PFSK-1 (cell line): Measurements from ENCODE around the gene RPS4Y1.

Experiments used
- FOXP2 ChIP-seq: optimal IDR thresholded peaks from 2 replicates; pipeline ENCODE3; 2011; ENCODE audit warnings: borderline replicate concordance, control low read depth, inconsistent platforms; ENCODE audit not compliant: insufficient read depth; ENCODE audit errors: extremely low read length, extremely low read depth
- POLR2AphosphoS5 ChIP-seq: IDR thresholded peaks from 2 replicates; pipeline ENCODE4 v1.6.1; 2012; ENCODE audit warnings: low read depth, mild to moderate bottlenecking, control low read depth, low read length, moderate library complexity
- REST ChIP-seq, 2 experiments: IDR thresholded peaks; 2 replicates each; pipeline versions ENCODE4 v1.6.1 to v1.8.0; 2011 to 2012; ENCODE audit warnings: low read depth in 2 of 2, low read length in 2 of 2, control low read depth in 1 of 2, inconsistent platforms in 1 of 2, mild to moderate bottlenecking in 1 of 2, moderate library complexity in 1 of 2; ENCODE audit not compliant: insufficient read depth in 1 of 2
- SIN3A ChIP-seq: IDR thresholded peaks from 2 replicates; pipeline ENCODE4 v1.6.1; 2012; ENCODE audit warnings: mild to moderate bottlenecking, low read length, moderate library complexity, borderline replicate concordance; ENCODE audit not compliant: insufficient read depth
- TAF1 ChIP-seq: IDR thresholded peaks from 2 replicates; pipeline ENCODE4 v1.6.1; 2012; ENCODE audit warnings: low read length, control low read depth, borderline replicate concordance; ENCODE audit not compliant: insufficient read depth

The RPS4Y1 gene

GRCh38 chrY:2860511-2860910 is 19.1 kb downstream of the RPS4Y1 start:
- TF ChIP-seq POLR2AphosphoS5 (no peak), TAF1 (no peak), SIN3A (no peak), REST (IDR thresholded peaks at IDR 0.05; ENCODE audit: insufficient read depth in 1 of 2, low read depth in 2 of 2, low read length in 2 of 2) (no peak), FOXP2 (no peak)

GRCh38 chrY:2866581-2866980 is 25.2 kb downstream of the RPS4Y1 start:
- TF ChIP-seq FOXP2 (no peak), SIN3A (no peak), REST (IDR thresholded peaks at IDR 0.05; ENCODE audit: insufficient read depth in 1 of 2, low read depth in 2 of 2, low read length in 2 of 2) (no peak), POLR2AphosphoS5 (no peak), TAF1 (no peak)

GRCh38 chrY:2867469-2867868 is 26.1 kb downstream of the RPS4Y1 start:
- TF ChIP-seq POLR2AphosphoS5 (no peak), SIN3A (no peak), TAF1 (no peak), REST (IDR thresholded peaks at IDR 0.05; ENCODE audit: insufficient read depth in 1 of 2, low read depth in 2 of 2, low read length in 2 of 2) (no peak)

- TF ChIP-seq TAF1, result no peak
- no peak for TF ChIP-seq FOXP2
- TF ChIP-seq SIN3A, result no peak
- no peak for TF ChIP-seq REST (IDR thresholded peaks at IDR 0.05; ENCODE audit: insufficient read depth in 1 of 2, low read depth in 2 of 2, low read length in 2 of 2)
- TF ChIP-seq POLR2AphosphoS5, result no peak
Observed at GRCh38 chrY:2868035-2868607, 26.7 kb downstream of the RPS4Y1 start.

GRCh38 chrY:2874211-2874610 is 32.8 kb downstream of the RPS4Y1 start:
- no peak for TF ChIP-seq POLR2AphosphoS5
- no peak for TF ChIP-seq FOXP2
- no peak for TF ChIP-seq SIN3A
- TF ChIP-seq TAF1, result no peak
- no peak for TF ChIP-seq REST (IDR thresholded peaks at IDR 0.05; ENCODE audit: insufficient read depth in 1 of 2, low read depth in 2 of 2, low read length in 2 of 2)
